HUES64 (cell line): Measurements from ENCODE around the gene CCL15. TPM values are rescaled to one million over a fixed set of nuclear protein-coding genes. Genes with fewer than 3 reads are reported as not detected.

Experiments used
- H3K27ac ChIP-seq: 2 replicates; pipeline ENCODE4 v1.7.0; 2013; ENCODE audit warnings: low read depth, low read length, inconsistent platforms
- H3K27me3 ChIP-seq: 2 replicates; pipeline ENCODE4 v1.6.1; 2013; ENCODE audit warnings: mild to moderate bottlenecking, low read length; ENCODE audit not compliant: insufficient read depth
- H3K36me3 ChIP-seq: 2 replicates; pipeline ENCODE4 v1.6.1; 2013; ENCODE audit warnings: mild to moderate bottlenecking, low read length; ENCODE audit not compliant: insufficient read depth
- H3K4me1 ChIP-seq: 2 replicates; pipeline ENCODE4 v1.6.1; 2013; ENCODE audit warnings: mild to moderate bottlenecking, low read length, moderate library complexity; ENCODE audit not compliant: insufficient read depth
- H3K4me3 ChIP-seq: 2 replicates; pipeline ENCODE4 v1.5.1; 2013; ENCODE audit warnings: mild to moderate bottlenecking, low read length, moderate library complexity
- H3K9ac ChIP-seq: 2 replicates; pipeline ENCODE4 v1.6.1; 2013; ENCODE audit warnings: mild to moderate bottlenecking, low read depth, low read length
- H3K9me3 ChIP-seq: 2 replicates; pipeline ENCODE4 v1.6.1; 2013; ENCODE audit warnings: low read depth, low read length; ENCODE audit not compliant: insufficient read depth
- WGBS: fragments of 150-250, 120-280 bp; methylation state at CpG from one replicate; pipeline ENCODE4 v1.1.7; 2013; ENCODE audit warnings: missing lambda C conversion rate; 5-methylcytosine and 5-hydroxymethylcytosine counted together
- polyA plus RNA-seq, 2 experiments: library from polyadenylated mRNA; stranded (reverse); fragments of 50-300 nt; gene quantifications; one replicate each; pipeline ENCODE4 v1.2.3, GENCODE V29; 2013

CCL15 gene
- 0.20 TPM for polyA plus RNA-seq (2013, experiment 1 of 2)
- 0.44 TPM for polyA plus RNA-seq (2013, experiment 2 of 2)

DNA sequence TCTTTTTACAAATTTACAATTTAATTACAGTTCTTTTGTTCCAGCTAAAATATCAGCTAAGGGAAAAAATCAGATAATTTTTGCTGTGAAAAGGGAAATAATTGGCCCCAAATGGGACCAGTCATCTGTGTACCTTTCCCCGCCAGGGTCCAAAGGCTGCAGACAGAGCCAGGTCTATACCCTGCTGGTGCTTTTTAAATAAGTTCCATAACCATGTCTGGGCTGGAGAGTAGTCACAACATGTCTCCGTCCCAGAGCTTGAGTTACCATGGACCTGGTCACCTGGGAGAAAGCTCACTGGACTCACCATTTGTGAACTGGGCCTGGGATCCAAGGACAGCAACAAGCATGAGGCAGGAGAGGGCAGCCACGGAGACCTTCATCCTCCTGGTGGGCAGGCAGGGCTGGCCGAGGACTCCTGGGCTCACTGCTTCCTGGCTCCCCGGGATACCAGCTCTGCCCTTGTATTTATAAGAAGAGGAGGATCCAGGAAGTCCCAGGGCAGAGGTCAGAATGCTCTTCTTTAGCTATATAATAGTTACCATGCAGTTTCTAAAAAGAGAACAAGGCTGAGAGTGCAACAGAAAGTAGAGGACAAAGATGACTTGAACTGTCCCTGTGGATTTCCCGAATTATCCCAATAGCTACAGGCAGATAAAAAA is at the start of gene CCL15:
TSS of gene CCL15 (minus strand) at position 444 of the 662 bp plus-strand sequence. CDS start at position 383, 61 bp downstream.
- Histone ChIP-seq H3K4me3 (no peak within 1 kb of the TSS), H3K4me1 (no peaks in the 10 kb centered on the region), H3K9ac (no peak within 1 kb of the TSS), H3K36me3 (no peaks in the 10 kb centered on the region), H3K27ac (no peak within 1 kb of the TSS), H3K9me3 (no peaks in the 10 kb centered on the region), H3K27me3 (no peaks in the 10 kb centered on the region)
- WGBS: 81% methylated on average over 6 of the region's 6 CpGs

DNA sequence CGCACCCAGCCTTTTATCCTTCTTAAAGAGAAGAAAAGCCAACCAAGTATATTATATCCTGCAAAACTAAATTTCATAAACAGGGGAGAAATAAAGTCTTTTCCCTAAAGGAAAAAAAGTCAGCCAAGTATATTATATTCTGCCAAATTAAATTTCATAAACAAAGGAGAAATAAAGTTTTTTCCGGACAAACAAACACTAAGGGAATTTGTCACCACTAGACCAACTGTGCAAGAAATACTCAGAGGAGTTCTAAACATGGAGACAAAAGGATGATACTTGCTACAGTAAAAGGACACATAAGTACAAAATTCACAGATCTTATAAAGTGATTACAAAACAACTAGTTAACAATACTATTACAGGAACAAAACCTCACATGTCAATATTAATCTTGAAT is 48.3 kb upstream of the CCL15 start:
- H3K27me3 ChIP-seq: no peaks in the 10 kb centered on the region
- H3K36me3 ChIP-seq: no peaks in the 10 kb centered on the region
- peaks cover 7% of the 10 kb centered on the region; the same call in 1 of the 2 replicates for H3K9me3 ChIP-seq
- no peak overlapping the region for H3K9ac ChIP-seq
- no peak overlapping the region for H3K27ac ChIP-seq
- WGBS: 100% methylated on average over 2 of the region's 2 CpGs
- H3K4me1 ChIP-seq: no peaks in the 10 kb centered on the region
- H3K4me3 ChIP-seq: no peak overlapping the region

- Histone ChIP-seq H3K4me3 (no peak overlapping the region), H3K4me1 (no peaks in the 10 kb centered on the region), H3K27ac (no peak overlapping the region), H3K36me3 (no peaks in the 10 kb centered on the region), H3K9me3 (peaks cover 14% of the 10 kb centered on the region), H3K9ac (no peak overlapping the region), H3K27me3 (no peaks in the 10 kb centered on the region)
- 96% methylated on average over 2 of the region's 2 CpGs for WGBS
These were observed 46.7 kb upstream of the CCL15 start for GRCh38 chr17:36048066-36048465.

DNA sequence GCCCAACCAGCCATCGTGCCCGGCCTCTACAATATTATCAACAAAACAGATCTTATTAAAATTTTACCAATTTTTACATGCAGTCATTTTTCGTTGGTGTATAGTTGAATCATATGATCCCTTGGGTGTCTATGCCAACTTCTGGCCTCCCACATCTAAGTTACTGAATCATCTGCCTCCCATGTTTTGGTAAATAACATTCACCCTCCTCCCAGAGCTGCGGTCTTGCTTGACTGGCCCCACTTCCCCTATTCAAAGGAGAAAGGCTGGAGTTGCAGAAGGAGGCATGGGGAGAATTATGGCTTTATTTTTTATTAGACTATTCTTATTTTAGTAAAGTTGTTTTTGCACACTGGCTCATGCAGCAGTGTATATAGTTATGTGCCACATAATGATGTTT is 34.9 kb upstream of the CCL15 start:
- 97% methylated on average over 3 of the region's 4 CpGs for WGBS
- H3K27me3 ChIP-seq: no peaks in the 10 kb centered on the region
- no peak overlapping the region for H3K9ac ChIP-seq
- H3K4me1 ChIP-seq: no peaks in the 10 kb centered on the region
- H3K9me3 ChIP-seq: no peaks in the 10 kb centered on the region
- no peaks in the 10 kb centered on the region for H3K36me3 ChIP-seq
- H3K27ac ChIP-seq: no peak overlapping the region
- H3K4me3 ChIP-seq: no peak overlapping the region

GRCh38 chr17:36034127-36034526 is 32.8 kb upstream of the CCL15 start:
- no peaks in the 10 kb centered on the region for H3K4me1 ChIP-seq
- no peak overlapping the region for H3K4me3 ChIP-seq
- no peaks in the 10 kb centered on the region for H3K9me3 ChIP-seq
- no peaks in the 10 kb centered on the region for H3K27me3 ChIP-seq
- H3K9ac ChIP-seq: no peak overlapping the region
- H3K36me3 ChIP-seq: no peaks in the 10 kb centered on the region
- H3K27ac ChIP-seq: no peak overlapping the region
- 95% methylated on average over 2 of the region's 3 CpGs for WGBS

GRCh38 chr17:36030956-36031355 is 29.6 kb upstream of the CCL15 start:
- WGBS: 100% methylated on average over 1 of the region's 1 CpG
- no peak overlapping the region for H3K9ac ChIP-seq
- H3K36me3 ChIP-seq: no peaks in the 10 kb centered on the region
- no peaks in the 10 kb centered on the region for H3K4me1 ChIP-seq
- no peak overlapping the region for H3K4me3 ChIP-seq
- no peaks in the 10 kb centered on the region for H3K27me3 ChIP-seq
- no peak overlapping the region for H3K27ac ChIP-seq
- H3K9me3 ChIP-seq: no peaks in the 10 kb centered on the region

DNA sequence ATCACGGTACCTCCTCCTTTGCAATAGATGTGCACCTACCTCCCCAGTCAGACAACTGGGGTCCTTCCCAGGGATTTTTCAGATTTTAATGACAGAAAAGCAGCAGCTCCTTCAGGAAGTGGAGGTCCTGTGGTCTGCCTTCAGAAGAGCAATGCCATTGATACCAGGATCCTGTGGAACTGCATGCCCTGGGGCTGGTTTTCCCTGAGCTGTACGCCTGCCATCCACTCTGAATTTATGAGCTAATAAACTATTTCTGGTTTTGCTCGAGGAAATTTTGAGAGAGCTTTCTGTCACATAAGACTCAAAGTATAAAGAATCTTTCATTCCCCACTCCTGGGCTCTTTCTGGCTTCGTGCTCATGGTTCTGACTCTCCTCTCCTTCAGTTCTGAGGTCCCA is 26.4 kb upstream of the CCL15 start:
- Histone ChIP-seq H3K4me3 (no peak overlapping the region), H3K36me3 (no peaks in the 10 kb centered on the region), H3K27me3 (no peaks in the 10 kb centered on the region), H3K27ac (no peak overlapping the region), H3K9me3 (no peaks in the 10 kb centered on the region; the same call in 1 of the 2 replicates), H3K4me1 (no peaks in the 10 kb centered on the region), H3K9ac (no peak overlapping the region)
- 82% methylated on average over 4 of the region's 4 CpGs for WGBS

GRCh38 chr17:36024106-36024869 is 22.9 kb upstream of the CCL15 start:
- Histone ChIP-seq H3K9ac (no peak overlapping the region), H3K4me1 (no peaks in the 10 kb centered on the region), H3K36me3 (no peaks in the 10 kb centered on the region), H3K27ac (no peak overlapping the region), H3K27me3 (no peaks in the 10 kb centered on the region), H3K9me3 (no peaks in the 10 kb centered on the region; the same call in 1 of the 2 replicates), H3K4me3 (no peak overlapping the region)
- 98% methylated on average over 5 of the region's 6 CpGs for WGBS

- no peaks in the 10 kb centered on the region; the same call in 1 of the 2 replicates for H3K9me3 ChIP-seq
- WGBS: 89% methylated on average over 2 of the region's 2 CpGs
- H3K4me3 ChIP-seq: no peak overlapping the region
- no peak overlapping the region for H3K27ac ChIP-seq
- H3K36me3 ChIP-seq: no peaks in the 10 kb centered on the region
- H3K27me3 ChIP-seq: no peaks in the 10 kb centered on the region
- no peaks in the 10 kb centered on the region for H3K4me1 ChIP-seq
- H3K9ac ChIP-seq: no peak overlapping the region
These were observed 18.1 kb upstream of the CCL15 start for GRCh38 chr17:36019423-36019822.

- no peak within 1 kb of the TSS for H3K27ac ChIP-seq
- no peaks in the 10 kb centered on the region for H3K36me3 ChIP-seq
- H3K9me3 ChIP-seq: no peaks in the 10 kb centered on the region; the same call in 1 of the 2 replicates
- H3K27me3 ChIP-seq: no peaks in the 10 kb centered on the region
- no peak within 1 kb of the TSS for H3K9ac ChIP-seq
- no peaks in the 10 kb centered on the region for H3K4me1 ChIP-seq
- WGBS: 81% methylated on average over 6 of the region's 6 CpGs
- H3K4me3 ChIP-seq: no peak within 1 kb of the TSS
These were observed 16.4 kb upstream of the CCL15 start, which contains the start of gene CCL23 for GRCh38 chr17:36017799-36018198. TSS of gene CCL23 (minus strand) at chr17:36017972. CDS start at chr17:36017897, 75 bp downstream.

GRCh38 chr17:36016555-36016954 is 15.2 kb upstream of the CCL15 start:
- Histone ChIP-seq H3K27me3 (no peaks in the 10 kb centered on the region), H3K9me3 (no peaks in the 10 kb centered on the region), H3K4me1 (no peaks in the 10 kb centered on the region), H3K36me3 (no peaks in the 10 kb centered on the region), H3K9ac (no peak overlapping the region), H3K4me3 (no peak overlapping the region), H3K27ac (no peak overlapping the region)
- no CpG with 5 or more reads among the region's 2 CpGs for WGBS
